GM21723 (cell line): ENCODE measurements around the gene ACAA1.
"Not testable (repeated sequence)": the region's sequence is repeated elsewhere in the genome, so short reads cannot be mapped to it uniquely, and the experiment has no call there.

ENCODE experiments used
- ATAC-seq: cut with Tn5 transposase; IDR thresholded peaks from one replicate; pipeline ENCODE4 v1.9.1; 2021; ENCODE audit warnings: mild to moderate bottlenecking, moderate library complexity; ENCODE audit not compliant: unreplicated experiment

Gene ACAA1

GRCh38 chr3:38136393-38136776, 542 bp downstream of the ACAA1 start:
- ATAC-seq = no peak

GRCh38 chr3:38135621-38136277, 1.2 kb downstream of the ACAA1 start:
- not testable (repeated sequence) for ATAC-seq

GRCh38 chr3:38134517-38135143, 2.3 kb downstream of the ACAA1 start:
- not testable (repeated sequence) for ATAC-seq

GRCh38 chr3:38133557-38134405, 3.1 kb downstream of the ACAA1 start:
- no peak for ATAC-seq

- no peak for ATAC-seq
Measured at GRCh38 chr3:38133209-38133556, 3.7 kb downstream of the ACAA1 start.

DNA sequence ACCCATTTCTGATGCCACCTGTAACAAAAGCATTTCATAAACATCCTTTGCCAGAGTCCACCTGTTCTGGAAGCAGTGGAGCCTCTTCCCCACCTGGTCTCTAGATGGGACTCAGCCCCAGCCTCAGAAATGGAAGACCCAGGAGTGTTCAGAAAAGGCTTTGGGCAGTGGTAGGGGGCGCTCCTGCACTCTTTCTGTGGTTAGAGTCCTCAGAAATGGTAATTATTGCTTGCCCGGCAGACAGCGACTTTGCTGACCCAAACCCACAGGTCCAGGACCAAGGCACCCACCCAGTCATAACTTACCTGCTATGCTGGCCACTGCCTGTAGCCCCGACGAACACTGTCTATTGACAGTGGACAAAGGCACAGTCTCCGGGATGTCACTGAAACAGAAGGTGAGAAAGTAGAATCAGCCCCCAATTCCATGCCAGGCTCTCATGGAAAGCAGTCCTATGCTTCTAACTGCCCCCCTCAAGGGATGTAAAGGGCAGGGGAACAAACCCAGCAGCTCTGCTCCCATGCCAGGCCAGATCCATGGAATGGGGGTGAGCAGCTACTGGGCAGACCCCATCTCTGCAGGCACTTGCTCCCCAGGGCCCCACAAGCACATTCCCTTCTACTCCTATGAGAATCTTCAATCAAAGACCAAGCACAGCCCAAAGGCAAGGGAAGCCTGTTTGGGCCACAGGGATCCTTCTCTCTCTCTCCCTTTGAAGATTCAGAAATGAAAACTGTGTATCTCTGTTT, 5.1 kb downstream of the ACAA1 start:
- no peak for ATAC-seq

DNA sequence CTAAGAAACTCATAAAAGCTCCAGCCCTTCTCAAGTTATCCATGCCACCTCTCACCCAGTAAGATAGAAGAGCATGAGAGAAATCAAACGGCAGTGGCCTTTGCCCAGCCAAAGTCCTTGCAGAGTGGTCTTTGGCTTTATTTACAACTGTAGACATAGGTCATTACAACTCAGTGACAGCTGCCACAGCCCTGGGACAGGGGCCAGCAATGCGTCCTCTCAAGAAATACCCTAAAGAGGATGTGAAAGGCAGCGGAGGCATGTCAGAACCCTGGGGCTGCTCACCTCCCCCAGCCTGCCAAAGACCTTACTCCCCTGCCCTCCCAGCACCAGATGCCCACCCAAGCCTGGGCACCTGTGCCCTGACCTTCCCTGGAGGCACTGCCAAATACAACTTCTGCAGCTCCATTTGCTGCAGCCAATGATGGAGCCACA, 6.3 kb downstream of the ACAA1 start:
- no peak for ATAC-seq

DNA sequence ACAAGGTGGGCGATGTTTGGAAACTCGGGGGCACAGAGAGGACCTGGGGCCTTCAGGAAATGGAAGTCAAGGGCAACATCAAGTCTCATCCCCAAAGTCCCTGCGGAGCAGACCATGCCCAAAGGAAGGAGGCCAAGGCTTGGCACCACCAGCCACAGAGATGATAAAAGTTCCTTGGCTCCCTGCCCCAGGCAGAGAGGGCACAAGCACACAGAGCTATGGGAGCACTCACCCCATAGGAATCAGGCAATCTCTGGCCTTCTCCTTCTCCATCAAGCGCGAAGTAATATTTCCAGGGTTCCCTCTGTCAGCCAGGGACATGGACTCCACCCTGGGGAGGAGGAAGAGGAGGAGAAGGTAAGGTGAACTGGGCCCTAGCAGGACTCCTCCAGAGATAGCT, 7.9 kb downstream of the ACAA1 start:
- ATAC-seq = no peak

- no peak for ATAC-seq
Measured at GRCh38 chr3:38128303-38128655, 8.6 kb downstream of the ACAA1 start.

GRCh38 chr3:38127611-38128302, 9.2 kb downstream of the ACAA1 start:
- no peak for ATAC-seq

- ATAC-seq = no peak
Measured at GRCh38 chr3:38126121-38126892, 10.6 kb downstream of the ACAA1 start.

- no peak for ATAC-seq
Measured at GRCh38 chr3:38125305-38126120, 11.4 kb downstream of the ACAA1 start.

GRCh38 chr3:38124324-38125122, 12.4 kb downstream of the ACAA1 start:
- ATAC-seq = no peak

GRCh38 chr3:38122712-38123290, 14.1 kb downstream of the ACAA1 start:
- no peak for ATAC-seq

DNA sequence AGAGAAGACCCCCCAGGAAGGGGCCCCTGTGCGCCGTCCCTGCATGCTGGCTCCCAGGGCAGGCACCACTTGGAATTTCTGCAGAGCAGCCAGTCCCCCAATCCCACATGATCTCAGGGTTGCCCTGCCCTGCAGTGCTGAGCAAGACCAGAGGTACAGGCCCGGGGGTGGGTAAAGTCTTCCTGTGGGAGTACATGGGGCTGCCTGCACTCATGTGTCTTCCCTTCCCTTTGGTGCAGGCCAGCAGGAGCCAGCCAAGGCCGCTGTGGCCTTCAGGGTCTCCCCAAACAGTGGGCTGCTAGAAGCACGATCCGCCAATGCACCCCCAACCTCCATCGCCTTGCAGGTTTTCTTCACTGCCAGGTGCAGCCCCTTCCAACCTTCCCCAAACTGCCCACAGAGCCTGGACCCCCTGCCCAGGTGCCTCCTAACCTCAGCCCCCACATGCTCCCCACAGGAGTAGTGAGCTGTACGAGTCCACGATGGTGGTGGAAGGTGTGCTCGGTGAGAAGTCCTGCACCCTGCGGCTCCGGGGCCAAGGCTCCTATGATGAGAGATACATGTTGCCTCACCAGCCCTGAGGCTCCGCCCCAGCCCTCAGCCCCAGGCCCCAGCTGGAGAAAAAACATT, 15.0 kb downstream of the ACAA1 start:
- no peak for ATAC-seq

- ATAC-seq = no peak
Measured at GRCh38 chr3:38121451-38121831, 15.5 kb downstream of the ACAA1 start.

DNA sequence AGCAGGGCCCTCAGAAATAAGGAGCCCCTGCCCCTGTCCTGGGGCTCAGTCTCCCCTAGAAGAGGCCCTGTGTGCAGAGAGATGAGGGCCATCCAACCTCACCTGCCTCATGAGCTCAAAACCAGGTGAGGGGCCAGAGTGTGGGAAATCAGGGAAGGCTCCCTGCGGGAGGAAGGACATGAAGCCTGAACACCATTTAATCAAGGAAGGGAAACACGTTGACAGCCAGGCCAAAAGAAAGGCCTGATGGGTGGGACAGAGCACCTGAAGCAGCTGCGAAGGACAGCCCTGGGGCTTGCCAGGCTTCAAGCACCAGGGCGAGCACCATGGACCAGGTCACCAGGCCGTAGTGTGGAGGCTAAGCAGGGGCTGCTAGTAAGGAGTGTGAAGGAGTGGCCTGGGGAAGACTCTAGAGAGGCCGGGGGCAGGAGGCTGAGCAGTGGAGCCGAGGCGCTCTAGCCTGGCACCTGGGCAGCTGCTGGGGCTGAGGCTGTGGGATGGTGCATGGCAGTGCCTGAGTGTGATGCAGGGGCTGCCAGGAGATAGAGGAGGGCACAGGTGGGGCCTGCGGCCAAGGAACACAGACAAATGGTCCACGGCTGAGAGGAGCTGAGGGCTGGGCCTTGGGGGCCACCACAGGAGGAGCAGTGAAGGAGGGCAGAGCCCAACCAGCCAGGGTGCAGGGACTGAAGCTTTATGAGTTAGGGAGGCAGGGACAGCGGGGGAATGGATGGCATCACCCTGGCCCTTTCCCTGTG, 16.1 kb downstream of the ACAA1 start:
- no peak for ATAC-seq
